ENCODE results near the gene R3HDML. TPM values are rescaled to one million over a fixed set of nuclear protein-coding genes. Genes with fewer than 3 reads are reported as not detected.

Gene R3HDML
- total and polyA plus RNA-seq, 5 donors = not detected

DNA sequence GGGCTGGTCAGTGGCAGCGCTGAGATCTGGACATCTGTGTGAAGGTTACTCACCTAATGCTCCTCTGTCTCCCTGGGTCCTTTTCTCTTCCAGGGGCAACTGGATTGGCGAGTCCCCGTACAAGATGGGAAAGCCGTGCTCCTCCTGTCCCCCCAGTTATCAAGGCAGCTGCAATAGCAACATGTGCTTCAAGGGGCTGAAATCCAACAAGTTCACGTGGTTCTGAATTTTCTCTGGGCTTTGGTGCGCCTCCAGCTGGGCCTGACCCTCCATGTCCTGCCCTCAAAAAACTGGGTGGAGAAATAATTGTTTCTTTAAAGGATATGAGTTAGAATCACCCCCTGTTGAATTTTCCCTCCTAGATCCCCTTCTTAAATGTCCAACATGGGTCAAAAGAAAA lies 13.7 kb downstream of the R3HDML start:
- Histone ChIP-seq H3K9me3 (ENCODE audit: control insufficient read depth, low read length) (no peaks in the 10 kb centered on the region), H3K4me3 (ENCODE audit: low read length) (no peak overlapping the region), H3K27me3 (ENCODE audit: control insufficient read depth, insufficient read depth) (no peaks in the 10 kb centered on the region), H3K4me1 (ENCODE audit: control insufficient read depth, insufficient read depth, low read length) (no peaks in the 10 kb centered on the region), H3K27ac (ENCODE audit: low read length) (no peak overlapping the region)
- DNase-seq = peak in 1 of 3 donors; percentile 51
- no peak for ATAC-seq
- intact Hi-C loops (cut with DNase I) = no loop called here
- 68% methylated on average over 6 of the region's 6 CpGs for WGBS

DNA sequence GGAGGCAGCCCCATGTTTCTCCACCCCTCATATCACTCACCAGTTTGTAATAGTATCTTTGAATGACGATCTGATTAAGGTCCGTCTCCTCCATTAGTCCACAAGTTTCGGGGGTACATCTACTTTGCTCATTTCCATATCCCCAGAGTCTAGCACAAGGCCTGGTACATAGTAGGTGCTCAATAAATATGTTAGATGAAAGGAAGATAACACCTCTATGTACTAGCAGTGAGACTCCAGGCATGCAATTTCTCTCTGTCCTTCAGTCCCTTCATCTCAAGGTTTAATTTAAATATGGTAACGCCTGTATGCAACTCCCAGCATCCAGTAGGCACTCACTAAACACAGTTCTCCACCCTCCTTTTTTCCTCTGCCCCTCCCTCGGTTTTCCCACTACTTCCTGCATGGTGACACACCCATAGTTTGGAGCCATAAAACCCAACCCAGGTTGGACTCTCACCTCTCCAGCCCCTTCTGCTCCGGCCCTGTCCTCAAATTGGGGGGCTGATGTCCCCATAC lies 18.2 kb downstream of the R3HDML start:
- DNase-seq (no peak), ATAC-seq (peak in 1 of 2 donors; percentile 28)
- Histone ChIP-seq H3K4me1 (ENCODE audit: control insufficient read depth, insufficient read depth, low read length) (no peaks in the 10 kb centered on the region), H3K9me3 (ENCODE audit: control insufficient read depth, low read length) (no peaks in the 10 kb centered on the region), H3K27ac (ENCODE audit: low read length) (no peak overlapping the region), H3K27me3 (ENCODE audit: control insufficient read depth, insufficient read depth) (no peaks in the 10 kb centered on the region), H3K4me3 (ENCODE audit: low read length) (no peak overlapping the region)
- WGBS = 80% methylated on average over 6 of the region's 6 CpGs
- intact Hi-C loops (cut with DNase I) = no loop called here

DNA sequence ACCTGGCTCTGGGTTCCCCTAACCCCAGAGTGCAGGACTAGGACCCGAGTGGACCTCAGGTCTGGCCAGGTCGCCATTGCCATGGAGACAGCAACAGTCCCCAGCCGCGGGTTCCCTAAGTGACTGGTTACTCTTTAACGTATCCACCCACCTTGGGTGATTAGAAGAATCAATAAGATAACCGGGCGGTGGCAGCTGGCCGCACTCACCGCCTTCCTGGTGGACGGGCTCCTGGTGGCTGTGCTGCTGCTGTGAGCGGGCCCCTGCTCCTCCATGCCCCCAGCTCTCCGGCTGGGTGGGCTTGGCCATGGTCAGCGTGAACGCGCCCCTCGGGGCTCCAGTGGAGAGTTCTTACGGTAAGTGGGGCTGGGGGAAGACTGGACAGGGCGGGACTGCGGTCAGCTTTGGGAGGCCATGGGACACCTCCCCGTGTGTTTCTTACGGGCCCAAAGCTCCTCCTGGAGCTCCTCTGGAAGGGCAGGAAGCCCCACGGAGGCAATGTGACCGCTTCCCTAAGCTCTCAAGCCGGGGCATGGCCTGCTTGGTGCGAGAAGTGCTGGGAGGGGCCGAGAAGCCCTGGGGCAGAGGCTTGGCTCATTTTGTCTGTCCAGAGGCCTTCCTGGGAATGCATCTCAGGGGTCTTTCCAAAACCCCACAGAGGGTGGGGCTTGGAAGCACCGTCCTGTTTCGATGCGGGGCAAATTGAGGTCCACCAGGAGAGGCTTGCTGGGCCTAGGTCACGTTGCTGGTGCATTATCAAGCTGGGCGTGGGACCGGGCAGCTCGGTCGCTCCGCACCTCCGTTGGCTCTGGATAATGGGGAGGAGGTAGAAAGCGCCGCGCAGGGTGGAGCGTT lies 18.9 kb downstream of the R3HDML start, which contains the start of gene HNF4A:
HNF4A (plus strand) TSS at position 202 of the 855 bp plus-strand sequence; CDS start at position 308, 106 bp downstream.
- intact Hi-C loops (cut with DNase I) = no loop called here
- Histone ChIP-seq H3K27ac (ENCODE audit: low read length) (no peak within 1 kb of the TSS), H3K4me3 (ENCODE audit: low read length) (no peak within 1 kb of the TSS), H3K4me1 (ENCODE audit: control insufficient read depth, insufficient read depth, low read length) (no peaks in the 10 kb centered on the region), H3K27me3 (ENCODE audit: control insufficient read depth, insufficient read depth) (no peaks in the 10 kb centered on the region), H3K9me3 (ENCODE audit: control insufficient read depth, low read length) (no peaks in the 10 kb centered on the region)
- 69% methylated on average over 40 of the region's 40 CpGs for WGBS
- peak in 2 of 3 donors; percentile 63 to 69 for DNase-seq
- peak; percentile 10 to 19 for ATAC-seq

DNA sequence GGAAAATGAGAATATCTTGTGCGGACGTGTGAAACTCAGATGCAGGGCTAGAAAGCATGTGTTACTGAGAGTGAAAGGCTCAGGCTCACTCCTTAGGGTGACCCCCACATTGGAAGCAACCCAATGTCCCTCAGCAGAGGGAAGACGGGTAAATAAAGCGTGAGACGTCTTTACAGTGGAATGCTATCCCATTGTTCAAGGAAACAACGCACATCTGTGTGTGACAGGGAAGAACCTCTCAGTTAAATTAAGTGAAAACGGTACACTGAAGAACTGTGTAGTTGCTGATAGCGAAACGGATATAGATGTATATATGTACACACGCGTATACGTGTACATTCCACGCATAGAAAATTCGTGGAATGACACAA lies 19.5 kb downstream of the R3HDML start:
- WGBS = 66% methylated on average over 14 of the region's 14 CpGs
- H3K4me3 ChIP-seq (ENCODE audit: low read length) = no peak overlapping the region
- H3K27ac ChIP-seq (ENCODE audit: low read length) = no peak overlapping the region
- DNase-seq (no peak), ATAC-seq (peak in 1 of 2 donors; percentile 10)
- intact Hi-C loops (cut with DNase I) = no loop called here
- H3K4me1 ChIP-seq (ENCODE audit: control insufficient read depth, insufficient read depth, low read length) = no peaks in the 10 kb centered on the region
- no peaks in the 10 kb centered on the region for H3K9me3 ChIP-seq (ENCODE audit: control insufficient read depth, low read length)
- no peaks in the 10 kb centered on the region for H3K27me3 ChIP-seq (ENCODE audit: control insufficient read depth, insufficient read depth)

GRCh38 chr20:44357020-44357419 lies 20.2 kb downstream of the R3HDML start:
- intact Hi-C loops (cut with DNase I) = no loop called here
- no peaks in the 10 kb centered on the region for H3K27me3 ChIP-seq (ENCODE audit: control insufficient read depth, insufficient read depth)
- no peaks in the 10 kb centered on the region for H3K9me3 ChIP-seq (ENCODE audit: control insufficient read depth, low read length)
- ATAC-seq (peak in 1 of 2 donors; percentile 22), DNase-seq (no peak)
- no peaks in the 10 kb centered on the region for H3K4me1 ChIP-seq (ENCODE audit: control insufficient read depth, insufficient read depth, low read length)
- H3K4me3 ChIP-seq (ENCODE audit: low read length) = no peak overlapping the region
- WGBS = 32% methylated on average over 2 of the region's 2 CpGs
- no peak overlapping the region for H3K27ac ChIP-seq (ENCODE audit: low read length)

- DNase-seq = peak; percentile 35 to 71 (median 70)
- no peaks in the 10 kb centered on the region for H3K4me1 ChIP-seq (ENCODE audit: control insufficient read depth, insufficient read depth, low read length)
- intact Hi-C loops (cut with DNase I) = no loop called here
- WGBS = 32% methylated on average over 4 of the region's 4 CpGs
- H3K9me3 ChIP-seq (ENCODE audit: control insufficient read depth, low read length) = no peaks in the 10 kb centered on the region
- peak; percentile 61 to 65 for ATAC-seq
- H3K27me3 ChIP-seq (ENCODE audit: control insufficient read depth, insufficient read depth) = no peaks in the 10 kb centered on the region
- no peak overlapping the region for H3K4me3 ChIP-seq (ENCODE audit: low read length)
- H3K27ac ChIP-seq (ENCODE audit: low read length) = no peak overlapping the region
Observed at GRCh38 chr20:44357555-44358125, 20.8 kb downstream of the R3HDML start.

DNA sequence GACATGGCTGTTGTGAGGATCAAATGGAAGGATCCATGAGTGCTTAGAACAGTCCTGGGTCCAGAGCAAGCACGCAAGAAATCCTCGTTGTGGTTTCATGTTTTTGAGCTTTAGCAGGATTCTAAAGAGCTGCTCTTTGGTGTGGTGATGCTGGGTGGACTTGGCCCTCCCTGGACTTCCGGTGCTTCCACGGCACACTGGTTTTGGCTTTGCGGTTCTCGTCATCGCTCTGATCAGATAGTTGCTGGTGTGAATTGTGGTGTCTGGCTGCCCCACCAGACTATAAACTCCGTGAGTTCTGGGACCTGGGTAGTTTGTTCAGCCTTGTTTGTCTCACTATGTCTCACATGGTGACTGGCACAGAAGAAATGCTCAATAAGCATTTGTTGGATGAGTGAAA lies 21.9 kb downstream of the R3HDML start:
- 69% methylated on average over 8 of the region's 8 CpGs for WGBS
- H3K27me3 ChIP-seq (ENCODE audit: control insufficient read depth, insufficient read depth) = no peaks in the 10 kb centered on the region
- ATAC-seq = no peak
- no peaks in the 10 kb centered on the region for H3K9me3 ChIP-seq (ENCODE audit: control insufficient read depth, low read length)
- no peak overlapping the region for H3K4me3 ChIP-seq (ENCODE audit: low read length)
- intact Hi-C loops (cut with DNase I) = no loop called here
- no peak for DNase-seq
- no peak overlapping the region for H3K27ac ChIP-seq (ENCODE audit: low read length)
- H3K4me1 ChIP-seq (ENCODE audit: control insufficient read depth, insufficient read depth, low read length) = no peaks in the 10 kb centered on the region

GRCh38 chr20:44360221-44360620 lies 23.4 kb downstream of the R3HDML start:
- H3K27me3 ChIP-seq (ENCODE audit: control insufficient read depth, insufficient read depth) = no peaks in the 10 kb centered on the region
- H3K9me3 ChIP-seq (ENCODE audit: control insufficient read depth, low read length) = no peaks in the 10 kb centered on the region
- no peaks in the 10 kb centered on the region for H3K4me1 ChIP-seq (ENCODE audit: control insufficient read depth, insufficient read depth, low read length)
- no peak overlapping the region for H3K27ac ChIP-seq (ENCODE audit: low read length)
- intact Hi-C loops (cut with DNase I) = no loop called here
- no peak overlapping the region for H3K4me3 ChIP-seq (ENCODE audit: low read length)
- DNase-seq = no peak
- ATAC-seq = no peak

GRCh38 chr20:44361021-44361420 lies 24.2 kb downstream of the R3HDML start:
- 53% methylated on average over 3 of the region's 3 CpGs for WGBS
- no peak for DNase-seq
- intact Hi-C loops (cut with DNase I) = no loop called here

GRCh38 chr20:44362466-44362940 lies 25.7 kb downstream of the R3HDML start:
- ATAC-seq (no peak), DNase-seq (no peak)
- intact Hi-C loops (cut with DNase I) = no loop called here
- H3K4me1 ChIP-seq (ENCODE audit: control insufficient read depth, insufficient read depth, low read length) = no peaks in the 10 kb centered on the region
- no peaks in the 10 kb centered on the region for H3K27me3 ChIP-seq (ENCODE audit: control insufficient read depth, insufficient read depth)
- H3K27ac ChIP-seq (ENCODE audit: low read length) = no peak overlapping the region
- H3K4me3 ChIP-seq (ENCODE audit: low read length) = no peak overlapping the region
- 66% methylated on average over 4 of the region's 4 CpGs for WGBS
- H3K9me3 ChIP-seq (ENCODE audit: control insufficient read depth, low read length) = no peaks in the 10 kb centered on the region

More at GRCh38 chr20:44361021-44361420, 24.2 kb downstream of the R3HDML start:
- Histone ChIP-seq H3K4me1 (ENCODE audit: control insufficient read depth, insufficient read depth, low read length) (no peaks in the 10 kb centered on the region), H3K9me3 (ENCODE audit: control insufficient read depth, low read length) (no peaks in the 10 kb centered on the region), H3K27me3 (ENCODE audit: control insufficient read depth, insufficient read depth) (no peaks in the 10 kb centered on the region), H3K4me3 (ENCODE audit: low read length) (no peak overlapping the region), H3K27ac (ENCODE audit: low read length) (no peak overlapping the region)
- ATAC-seq = no peak

GRCh38 chr20:44364068-44364467 lies 27.2 kb downstream of the R3HDML start:
- Histone ChIP-seq H3K27ac (ENCODE audit: low read length) (no peak overlapping the region), H3K4me1 (ENCODE audit: control insufficient read depth, insufficient read depth, low read length) (no peaks in the 10 kb centered on the region), H3K27me3 (ENCODE audit: control insufficient read depth, insufficient read depth) (no peaks in the 10 kb centered on the region), H3K4me3 (ENCODE audit: low read length) (no peak overlapping the region), H3K9me3 (ENCODE audit: control insufficient read depth, low read length) (no peaks in the 10 kb centered on the region)
- 84% methylated on average over 4 of the region's 4 CpGs for WGBS
- DNase-seq = no peak
- intact Hi-C loops (cut with DNase I) = no loop called here
- ATAC-seq = no peak

Data from right cardiac atrium (tissue), 5 donors.